Thoracic aorta (tissue), 2 donors: ENCODE results near the gene ZNF30. TPM values are rescaled to one million over a fixed set of nuclear protein-coding genes. Genes with fewer than 3 reads are reported as not detected.

Experiments
- ATAC-seq: fragments of 150-250 bp; one replicate; pipeline ENCODE4 v1.8.0; 2017; ENCODE audit warnings: low read depth; ENCODE audit not compliant: insufficient number of reproducible peaks, low FRiP score
- DNase-seq: peaks from one replicate; pipeline ENCODE4 v3.0.0-alpha.2; 2020; ENCODE audit warnings: low spot score
- H3K27ac ChIP-seq, 2 donors: fragments of 200-600 bp; sonication (generic); 1 replicate in 1 of 2; 2 replicates in 1 of 2; pipeline ENCODE4 v1.5.1; 2016; ENCODE audit warnings: mild to moderate bottlenecking in 2 of 2, moderate library complexity in 2 of 2
- H3K27me3 ChIP-seq: fragments of 200-600 bp; sonication (generic); replicated peaks from 2 replicates; pipeline ENCODE4 v1.6.0; 2016; ENCODE audit warnings: mild to moderate bottlenecking; ENCODE audit not compliant: insufficient read depth
- H3K36me3 ChIP-seq: fragments of 200-600 bp; sonication (generic); one replicate; pipeline ENCODE4 v1.5.1; 2016
- H3K4me1 ChIP-seq, 2 donors: fragments of 200-600 bp; sonication (generic); 1 replicate in 1 of 2; 2 replicates in 1 of 2; pipeline versions ENCODE4 v1.5.1 to v1.6.0; 2016; ENCODE audit warnings: low read depth in 2 of 2, mild to moderate bottlenecking in 1 of 2; ENCODE audit not compliant: control insufficient read depth in 1 of 2
- H3K4me3 ChIP-seq: fragments of 200-600 bp; sonication (generic); 2 replicates; pipeline ENCODE4 v1.5.1; 2016; ENCODE audit warnings: mild to moderate bottlenecking
- H3K9me3 ChIP-seq: fragments of 200-600 bp; sonication (generic); 2 replicates; pipeline ENCODE4 v1.5.1; 2016
- total RNA-seq, 2 donors: library from RNA; depleted of rRNA; stranded (reverse); fragments of >200 nt; gene quantifications; one replicate each; pipeline versions ENCODE4 v1.1.0 to v1.2.3, GENCODE V29; 2016
- TF ChIP-seq, protein P1 (sequence below): fragments of 200-600 bp; sonication (generic); IDR thresholded peaks from one replicate; pipeline ENCODE4 v1.5.1; 2019; ENCODE audit warnings: antibody characterized with exemption

Gene ZNF30
- total RNA-seq, result 1 to 10 TPM; 1.5 to 1.7 TPM

DNA sequence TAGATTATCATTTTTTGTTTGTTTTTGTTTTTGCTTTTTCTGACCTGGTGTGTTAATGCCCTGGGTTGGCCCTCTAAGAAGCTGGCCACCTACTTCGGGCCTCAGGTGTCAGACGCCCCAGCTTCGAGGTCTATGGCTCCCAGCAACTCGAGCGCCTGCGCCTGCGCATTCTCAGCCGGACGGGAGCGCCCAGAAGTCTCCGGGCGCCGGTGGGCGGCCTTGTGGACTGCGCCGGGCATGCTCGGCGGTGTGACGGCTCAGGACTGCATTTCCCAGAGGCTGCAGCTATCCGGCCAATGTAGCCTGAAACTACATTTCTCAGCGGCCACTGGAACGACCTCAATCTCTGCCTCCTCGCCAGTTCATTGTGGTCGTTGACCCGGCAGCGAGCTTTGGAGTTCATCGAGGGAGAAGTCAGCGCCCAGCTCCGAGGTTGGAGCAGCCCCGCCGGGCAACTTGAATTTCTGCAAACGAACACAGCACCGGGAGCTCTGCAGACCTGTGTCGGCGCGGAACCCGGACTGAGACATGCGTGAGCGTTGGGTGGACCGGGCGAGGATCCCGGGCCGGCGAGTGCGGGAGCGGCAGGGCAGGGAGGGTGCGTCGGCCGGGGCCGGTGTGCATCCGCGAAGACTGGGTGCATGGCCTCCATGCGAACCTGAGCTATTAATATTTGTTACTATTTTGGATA lies at the start of gene ZNF30:
TSS of gene ZNF30 (plus strand) at position 219 of the 691 bp plus-strand sequence. CDS start 3,045 bp downstream, outside the sequence.
- Histone ChIP-seq H3K4me1 (peaks cover 3 to 7% of the 10 kb centered on the region in 2 donors), H3K9me3 (no peaks in the 10 kb centered on the region), H3K36me3 (no peaks in the 10 kb centered on the region), H3K4me3 (peak within 1 kb of the TSS; percentile 83), H3K27me3 (no peaks in the 10 kb centered on the region), H3K27ac (peak within 1 kb of the TSS; percentile 5 to 65)
- ATAC-seq (peak; percentile 79), DNase-seq (peak; percentile 57)
- TF ChIP-seq, protein P1, sequence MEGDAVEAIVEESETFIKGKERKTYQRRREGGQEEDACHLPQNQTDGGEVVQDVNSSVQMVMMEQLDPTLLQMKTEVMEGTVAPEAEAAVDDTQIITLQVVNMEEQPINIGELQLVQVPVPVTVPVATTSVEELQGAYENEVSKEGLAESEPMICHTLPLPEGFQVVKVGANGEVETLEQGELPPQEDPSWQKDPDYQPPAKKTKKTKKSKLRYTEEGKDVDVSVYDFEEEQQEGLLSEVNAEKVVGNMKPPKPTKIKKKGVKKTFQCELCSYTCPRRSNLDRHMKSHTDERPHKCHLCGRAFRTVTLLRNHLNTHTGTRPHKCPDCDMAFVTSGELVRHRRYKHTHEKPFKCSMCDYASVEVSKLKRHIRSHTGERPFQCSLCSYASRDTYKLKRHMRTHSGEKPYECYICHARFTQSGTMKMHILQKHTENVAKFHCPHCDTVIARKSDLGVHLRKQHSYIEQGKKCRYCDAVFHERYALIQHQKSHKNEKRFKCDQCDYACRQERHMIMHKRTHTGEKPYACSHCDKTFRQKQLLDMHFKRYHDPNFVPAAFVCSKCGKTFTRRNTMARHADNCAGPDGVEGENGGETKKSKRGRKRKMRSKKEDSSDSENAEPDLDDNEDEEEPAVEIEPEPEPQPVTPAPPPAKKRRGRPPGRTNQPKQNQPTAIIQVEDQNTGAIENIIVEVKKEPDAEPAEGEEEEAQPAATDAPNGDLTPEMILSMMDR, result no peak

DNA sequence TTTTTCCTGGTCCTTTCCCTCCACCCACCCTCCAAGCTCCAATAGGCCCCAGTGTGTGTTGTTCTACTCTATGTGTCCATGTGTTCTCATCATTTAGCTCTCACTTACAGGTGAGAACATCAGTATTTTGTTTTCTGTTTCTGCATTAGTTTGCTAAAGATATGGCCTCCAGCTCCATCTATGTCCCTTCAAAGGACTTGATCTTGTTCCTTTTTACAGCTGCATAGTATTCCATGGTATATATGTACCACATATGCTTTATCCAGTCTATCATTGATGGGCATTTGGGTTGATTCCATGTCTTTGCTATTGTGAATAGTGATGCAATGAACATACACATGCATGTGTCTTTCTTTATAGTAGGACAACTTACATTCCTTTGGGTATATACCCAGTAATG lies 47.1 kb upstream of the ZNF30 start:
- Histone ChIP-seq H3K27me3 (no peaks in the 10 kb centered on the region), H3K36me3 (no peaks in the 10 kb centered on the region), H3K4me1 (no peaks in the 10 kb centered on the region), H3K4me3 (no peak overlapping the region), H3K9me3 (no peaks in the 10 kb centered on the region), H3K27ac (no peak overlapping the region)
- DNase-seq (no peak), ATAC-seq (no peak)
- TF ChIP-seq, protein P1, result no peak

- Histone ChIP-seq H3K9me3 (peaks cover 3% of the 10 kb centered on the region), H3K4me3 (no peak overlapping the region), H3K27ac (no peak overlapping the region), H3K4me1 (no peaks in the 10 kb centered on the region), H3K36me3 (no peaks in the 10 kb centered on the region), H3K27me3 (no peaks in the 10 kb centered on the region)
- DNase-seq, result no peak
- no peak for ATAC-seq
- TF ChIP-seq, protein P1, result no peak
Measured at GRCh38 chr19:34880034-34880433, 46.7 kb upstream of the ZNF30 start.

- H3K27me3 ChIP-seq, result no peaks in the 10 kb centered on the region
- no peaks in the 10 kb centered on the region for H3K4me1 ChIP-seq
- no peak overlapping the region for H3K4me3 ChIP-seq
- TF ChIP-seq, protein P1, result no peak
- H3K9me3 ChIP-seq, result peaks cover 13% of the 10 kb centered on the region
- H3K27ac ChIP-seq, result no peak overlapping the region
- ATAC-seq (no peak), DNase-seq (no peak)
- H3K36me3 ChIP-seq, result no peaks in the 10 kb centered on the region
Measured at GRCh38 chr19:34881982-34882381, 44.7 kb upstream of the ZNF30 start.

GRCh38 chr19:34888091-34888490 lies 38.6 kb upstream of the ZNF30 start:
- Histone ChIP-seq H3K9me3 (peaks cover 13% of the 10 kb centered on the region), H3K27ac (no peak overlapping the region), H3K4me1 (no peaks in the 10 kb centered on the region), H3K36me3 (no peaks in the 10 kb centered on the region), H3K27me3 (no peaks in the 10 kb centered on the region), H3K4me3 (no peak overlapping the region)
- no peak for ATAC-seq
- no peak for DNase-seq
- TF ChIP-seq, protein P1, result no peak
